ENCODE results near the gene PPARD. TPM values are rescaled to one million over a fixed set of nuclear protein-coding genes. Genes with fewer than 3 reads are reported as not detected.

PPARD gene
- 8.2 and 10.8 TPM in 2 replicates for total RNA-seq

DNA sequence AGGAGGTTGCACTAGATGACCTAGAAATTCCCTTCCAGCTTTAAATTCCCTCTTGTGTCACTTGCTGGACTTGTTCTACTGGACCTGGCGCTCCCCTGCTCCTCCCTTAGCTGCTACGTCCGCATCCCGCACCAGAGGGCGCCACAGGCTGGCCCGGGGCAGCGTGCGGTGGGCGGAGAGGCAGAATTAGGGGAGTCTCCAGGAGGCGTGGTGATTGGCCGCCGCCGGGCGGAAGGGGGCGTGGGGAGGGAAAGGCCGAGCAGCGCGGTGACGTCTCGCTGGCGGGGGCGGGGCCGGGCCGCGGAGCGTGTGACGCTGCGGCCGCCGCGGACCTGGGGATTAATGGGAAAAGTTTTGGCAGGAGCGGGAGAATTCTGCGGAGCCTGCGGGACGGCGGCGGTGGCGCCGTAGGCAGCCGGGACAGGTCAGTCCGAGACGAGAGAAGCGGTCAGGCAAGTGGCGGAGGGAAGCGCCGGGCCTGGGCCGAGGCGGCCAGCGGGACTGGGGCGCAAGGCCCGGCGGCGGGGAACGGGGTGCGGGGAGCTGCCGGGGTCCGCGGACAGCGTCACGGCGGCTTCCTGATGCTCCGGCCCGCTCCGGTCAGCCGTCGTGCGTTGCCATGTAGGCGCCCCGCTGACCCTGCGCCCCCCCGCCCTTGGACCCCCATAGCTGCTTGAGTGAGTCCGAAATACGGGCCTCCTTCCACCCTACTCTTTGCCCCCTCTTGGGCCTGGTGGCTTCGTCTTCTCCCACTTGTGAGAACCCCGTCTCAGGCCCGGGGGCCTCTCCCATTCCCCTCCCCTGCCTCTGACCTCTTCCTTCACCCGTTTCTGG lies at the start of gene PPARD:
Gene PPARD, plus strand, starts transcription at position 301 of the 834 bp plus-strand sequence. CDS start 68,530 bp downstream, outside the sequence.
- no peak for DNase-seq (ENCODE audit: low read depth)
- H3K4me3 ChIP-seq (ENCODE audit: low read depth, low read length) = peak within 1 kb of the TSS; percentile 88
- TF ChIP-seq, protein P1, sequence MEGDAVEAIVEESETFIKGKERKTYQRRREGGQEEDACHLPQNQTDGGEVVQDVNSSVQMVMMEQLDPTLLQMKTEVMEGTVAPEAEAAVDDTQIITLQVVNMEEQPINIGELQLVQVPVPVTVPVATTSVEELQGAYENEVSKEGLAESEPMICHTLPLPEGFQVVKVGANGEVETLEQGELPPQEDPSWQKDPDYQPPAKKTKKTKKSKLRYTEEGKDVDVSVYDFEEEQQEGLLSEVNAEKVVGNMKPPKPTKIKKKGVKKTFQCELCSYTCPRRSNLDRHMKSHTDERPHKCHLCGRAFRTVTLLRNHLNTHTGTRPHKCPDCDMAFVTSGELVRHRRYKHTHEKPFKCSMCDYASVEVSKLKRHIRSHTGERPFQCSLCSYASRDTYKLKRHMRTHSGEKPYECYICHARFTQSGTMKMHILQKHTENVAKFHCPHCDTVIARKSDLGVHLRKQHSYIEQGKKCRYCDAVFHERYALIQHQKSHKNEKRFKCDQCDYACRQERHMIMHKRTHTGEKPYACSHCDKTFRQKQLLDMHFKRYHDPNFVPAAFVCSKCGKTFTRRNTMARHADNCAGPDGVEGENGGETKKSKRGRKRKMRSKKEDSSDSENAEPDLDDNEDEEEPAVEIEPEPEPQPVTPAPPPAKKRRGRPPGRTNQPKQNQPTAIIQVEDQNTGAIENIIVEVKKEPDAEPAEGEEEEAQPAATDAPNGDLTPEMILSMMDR (conservative IDR thresholded peaks at IDR 0.05; ENCODE audit: low read depth, low read length) = peak; percentile 95

- TF ChIP-seq, protein P1 (conservative IDR thresholded peaks at IDR 0.05; ENCODE audit: low read depth, low read length) = no peak
- no peak overlapping the region for H3K4me3 ChIP-seq (ENCODE audit: low read depth, low read length)
- no peak for DNase-seq (ENCODE audit: low read depth)
Observed at GRCh38 chr6:35293681-35294080, 48.7 kb upstream of the PPARD start.

- DNase-seq (ENCODE audit: low read depth) = no peak
- TF ChIP-seq, protein P1 (conservative IDR thresholded peaks at IDR 0.05; ENCODE audit: low read depth, low read length) = peak; percentile 93
- H3K4me3 ChIP-seq (ENCODE audit: low read depth, low read length) = no peak overlapping the region
Observed at GRCh38 chr6:35294308-35294945, 47.9 kb upstream of the PPARD start.

DNA sequence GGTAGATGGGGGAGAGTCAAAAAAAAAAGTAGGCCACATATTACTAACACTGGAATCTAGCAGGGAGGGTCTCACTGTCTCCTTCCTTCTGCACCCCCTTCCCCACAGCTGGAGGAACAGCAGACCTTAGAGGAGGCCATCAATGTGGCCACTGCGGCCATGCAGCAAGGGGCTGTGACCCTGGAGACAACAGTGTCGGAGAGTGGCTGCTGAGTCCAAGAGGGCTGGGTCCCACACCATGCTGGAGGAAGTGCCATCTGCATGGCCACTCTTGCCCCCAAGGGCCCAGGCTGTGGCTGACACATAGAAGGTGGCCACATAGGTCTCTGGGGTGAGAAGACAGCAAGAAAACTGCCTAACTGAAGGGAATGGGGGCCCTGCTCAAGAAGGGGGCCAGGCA lies 47.3 kb upstream of the PPARD start:
- no peak for DNase-seq (ENCODE audit: low read depth)
- no peak overlapping the region for H3K4me3 ChIP-seq (ENCODE audit: low read depth, low read length)
- TF ChIP-seq, protein P1 (conservative IDR thresholded peaks at IDR 0.05; ENCODE audit: low read depth, low read length) = no peak

DNA sequence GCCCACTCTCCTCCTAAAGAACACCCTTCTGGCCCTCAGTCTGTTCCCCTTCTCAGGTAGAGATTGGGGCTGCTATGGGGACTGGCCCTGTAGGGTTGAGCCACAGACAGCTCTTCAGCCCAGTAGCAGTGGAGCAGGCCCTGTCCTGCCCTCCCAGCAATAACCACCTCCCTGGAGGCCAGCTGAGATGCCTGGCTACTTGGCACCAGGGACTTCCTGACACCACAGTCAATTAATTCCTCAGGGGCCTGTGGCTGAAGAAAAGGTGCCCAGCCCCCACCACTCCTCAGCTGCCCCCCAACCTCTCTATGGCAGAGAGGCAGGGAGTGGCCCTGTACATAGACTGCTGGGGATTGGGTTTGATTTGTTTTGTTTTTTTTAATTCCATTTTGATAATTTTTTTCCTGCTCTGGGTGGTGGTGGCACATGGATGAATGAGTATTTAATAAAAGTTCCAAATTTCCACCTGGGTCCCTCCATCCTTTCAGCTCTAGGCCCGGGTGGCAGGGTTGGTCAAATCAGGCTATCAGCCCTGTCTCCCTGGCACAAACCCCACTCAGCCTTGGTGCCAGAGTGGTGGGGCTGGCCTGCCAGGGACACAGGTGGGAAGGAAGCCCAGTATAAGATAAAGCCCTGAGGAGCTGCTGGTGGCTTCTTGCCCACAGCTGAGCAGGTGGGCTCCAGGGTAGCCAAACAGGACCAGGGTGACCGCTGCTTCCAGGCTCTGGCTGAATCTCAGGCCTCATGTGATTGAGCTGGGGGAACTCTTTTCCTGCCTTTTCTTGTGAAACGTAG lies 46.6 kb upstream of the PPARD start:
- no peak for DNase-seq (ENCODE audit: low read depth)
- TF ChIP-seq, protein P1 (conservative IDR thresholded peaks at IDR 0.05; ENCODE audit: low read depth, low read length) = no peak
- H3K4me3 ChIP-seq (ENCODE audit: low read depth, low read length) = no peak overlapping the region

DNA sequence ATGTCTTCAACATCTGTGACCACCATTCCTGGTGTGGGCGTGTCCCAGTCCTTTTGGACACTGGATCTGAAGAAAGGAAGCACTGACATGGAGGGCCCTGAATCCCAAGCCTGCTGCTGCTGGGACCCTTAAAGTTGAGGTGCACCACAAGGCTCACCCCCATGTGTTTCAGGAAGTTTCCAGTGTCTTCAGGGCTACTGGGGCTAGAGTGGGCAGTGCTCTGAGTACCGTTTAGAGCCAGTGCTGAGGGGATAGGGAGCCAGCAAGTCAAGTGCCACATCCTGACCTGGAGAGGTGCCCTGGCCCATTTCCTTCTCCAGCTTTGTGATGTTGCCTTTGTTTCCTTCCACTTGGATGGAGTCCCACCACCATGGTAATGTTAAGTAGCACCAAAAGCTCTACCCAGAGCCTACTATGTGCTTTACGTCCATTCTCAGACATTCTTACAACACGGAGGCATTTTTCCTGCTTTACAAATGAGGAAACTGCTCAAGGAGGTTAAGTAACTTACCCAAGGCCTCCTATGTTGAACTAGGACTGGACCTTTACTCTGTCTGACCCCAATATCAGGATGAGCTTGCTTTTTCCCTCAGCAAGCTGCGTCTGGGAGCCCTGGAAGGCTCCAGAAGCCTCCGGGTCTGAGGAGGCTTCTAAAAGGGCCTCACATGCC lies 45.3 kb upstream of the PPARD start:
- TF ChIP-seq, protein P1 (conservative IDR thresholded peaks at IDR 0.05; ENCODE audit: low read depth, low read length) = no peak
- DNase-seq (ENCODE audit: low read depth) = no peak
- no peak overlapping the region for H3K4me3 ChIP-seq (ENCODE audit: low read depth, low read length)
